Measurements from ENCODE around the gene DEPP1. TPM values are rescaled to one million over a fixed set of nuclear protein-coding genes. Genes with fewer than 3 reads are reported as not detected.

DEPP1 gene
- polyA plus RNA-seq, 1 donor: 33.8 TPM

DNA sequence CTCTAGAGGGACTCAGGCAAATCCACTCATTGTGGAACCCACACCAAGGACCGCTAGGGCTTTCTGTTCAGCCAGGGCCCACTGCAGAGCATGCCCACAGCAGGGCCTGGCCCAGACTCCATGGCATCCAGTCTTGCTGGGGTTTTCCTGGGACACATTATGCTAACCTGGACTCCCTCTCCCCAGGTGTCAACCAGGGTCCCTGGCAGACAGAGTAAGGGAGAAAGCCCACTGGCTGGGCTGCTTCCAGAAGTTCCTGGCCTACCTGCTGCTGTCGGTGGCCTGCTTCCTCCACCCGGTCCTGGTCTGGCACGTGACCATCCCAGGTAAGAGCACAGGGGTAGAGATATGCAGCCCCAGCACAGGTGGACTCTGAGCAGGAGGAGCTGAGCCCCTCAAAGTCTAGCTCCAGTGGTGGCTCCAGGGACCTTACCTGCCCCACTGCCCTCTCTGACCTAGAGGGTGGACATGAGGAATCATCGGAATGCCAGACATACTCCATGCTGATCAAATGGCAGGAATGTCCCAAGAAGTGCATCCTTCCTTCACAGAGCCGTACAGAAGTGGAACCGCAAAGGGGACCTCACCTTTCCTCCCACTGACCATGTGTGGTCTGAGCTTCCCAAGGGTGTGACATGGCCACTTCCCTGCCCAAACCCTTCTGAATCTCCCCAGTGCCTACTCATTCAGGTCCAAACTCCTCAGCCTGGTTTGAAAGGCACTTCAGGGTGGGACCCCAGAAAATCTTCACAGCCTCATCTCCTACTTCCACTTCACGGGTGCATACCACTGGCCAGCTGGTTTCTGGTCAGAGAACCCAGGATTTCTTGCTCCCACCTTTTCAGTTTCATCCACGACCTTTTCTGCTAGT, 44.9 kb downstream of the DEPP1 start:
- no peak for DNase-seq (ENCODE audit: low read depth)

DNA sequence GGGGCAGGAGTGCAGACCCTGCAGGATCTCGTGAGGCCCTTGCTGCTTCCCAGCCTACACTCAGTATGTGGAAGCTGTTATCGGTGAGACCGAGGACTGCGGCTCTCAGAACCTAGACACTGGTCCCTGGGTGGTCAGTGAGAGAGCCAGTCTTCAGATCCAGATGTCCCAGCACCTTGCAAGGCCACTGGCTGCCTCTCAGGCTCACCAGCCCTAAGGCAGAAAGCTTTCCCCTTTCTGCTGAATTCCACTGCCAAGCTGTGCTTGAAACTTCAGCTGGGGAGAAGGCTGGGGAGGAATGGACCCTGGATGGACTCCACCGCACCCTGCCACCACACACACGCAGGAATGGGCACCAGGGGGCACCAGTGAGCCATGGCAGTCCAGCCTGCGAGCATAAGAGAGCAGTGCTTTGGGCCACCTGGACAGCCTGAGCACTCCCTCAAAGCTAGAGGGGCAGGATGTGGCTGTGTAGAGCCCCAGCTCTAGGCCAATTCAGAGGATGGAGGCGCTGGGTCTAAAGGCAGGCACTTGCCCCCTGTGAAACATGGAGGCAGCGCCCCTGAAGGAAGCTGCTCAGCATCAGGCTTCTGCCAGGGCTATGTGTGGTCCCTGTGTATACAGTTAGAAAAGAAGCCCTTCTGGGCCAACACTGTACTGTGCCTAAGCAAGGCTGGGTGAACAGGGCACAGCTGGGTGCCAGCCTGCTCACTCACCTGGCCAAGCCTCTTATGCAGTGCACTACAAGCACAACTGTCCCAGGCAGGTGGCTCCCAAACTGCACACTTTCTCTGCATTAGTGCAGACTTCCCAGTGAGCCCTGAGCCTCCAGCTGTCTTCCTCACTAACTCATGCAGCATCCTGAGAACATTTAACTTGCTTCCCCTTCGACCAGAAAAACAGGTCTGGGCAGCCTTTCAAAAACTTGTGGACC, 45.8 kb downstream of the DEPP1 start:
- no peak for DNase-seq (ENCODE audit: low read depth)

DNA sequence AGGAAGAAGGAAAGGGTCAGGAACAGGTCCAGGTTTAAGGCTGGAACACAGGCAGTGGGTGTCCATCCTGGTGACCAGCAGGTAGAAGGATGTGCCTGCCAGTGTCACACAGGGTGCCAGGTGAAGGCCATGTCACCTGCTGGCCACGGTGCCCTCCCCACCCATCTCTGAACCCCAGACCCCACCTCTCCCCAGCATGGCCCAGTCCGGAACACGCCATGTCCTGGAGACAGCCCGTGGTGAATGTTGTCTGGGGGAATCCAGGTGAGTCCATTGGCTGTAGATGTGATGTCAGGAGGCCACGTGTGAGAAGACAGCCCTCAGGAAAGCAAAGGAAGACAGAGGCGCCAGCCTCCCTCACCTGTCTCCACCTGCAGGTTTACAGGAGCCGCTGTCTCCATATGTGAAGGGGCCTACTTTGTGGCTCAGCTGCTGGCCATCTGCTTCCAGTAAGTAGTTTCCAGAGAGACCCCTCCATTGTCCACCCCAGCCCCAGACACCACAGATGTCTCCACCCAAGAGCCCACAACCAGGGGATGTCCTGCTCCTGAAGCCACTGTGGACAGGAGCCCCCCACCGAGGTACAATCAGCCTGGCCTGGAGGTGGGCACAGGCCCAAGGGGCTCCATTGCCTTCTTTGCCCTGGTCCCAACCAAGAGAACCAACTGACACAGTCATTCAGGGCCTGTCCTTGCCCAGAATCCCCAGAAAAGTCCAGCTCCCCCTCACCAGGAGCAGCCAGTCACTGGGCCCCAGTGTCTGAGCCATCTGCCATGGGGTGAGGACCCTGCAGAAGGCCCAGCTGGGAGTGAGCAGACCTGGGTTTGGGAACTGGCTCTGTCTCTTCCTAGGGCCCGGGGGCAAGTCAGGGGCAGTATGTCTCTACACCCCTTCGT, 46.7 kb downstream of the DEPP1 start:
- no peak for DNase-seq (ENCODE audit: low read depth)

DNA sequence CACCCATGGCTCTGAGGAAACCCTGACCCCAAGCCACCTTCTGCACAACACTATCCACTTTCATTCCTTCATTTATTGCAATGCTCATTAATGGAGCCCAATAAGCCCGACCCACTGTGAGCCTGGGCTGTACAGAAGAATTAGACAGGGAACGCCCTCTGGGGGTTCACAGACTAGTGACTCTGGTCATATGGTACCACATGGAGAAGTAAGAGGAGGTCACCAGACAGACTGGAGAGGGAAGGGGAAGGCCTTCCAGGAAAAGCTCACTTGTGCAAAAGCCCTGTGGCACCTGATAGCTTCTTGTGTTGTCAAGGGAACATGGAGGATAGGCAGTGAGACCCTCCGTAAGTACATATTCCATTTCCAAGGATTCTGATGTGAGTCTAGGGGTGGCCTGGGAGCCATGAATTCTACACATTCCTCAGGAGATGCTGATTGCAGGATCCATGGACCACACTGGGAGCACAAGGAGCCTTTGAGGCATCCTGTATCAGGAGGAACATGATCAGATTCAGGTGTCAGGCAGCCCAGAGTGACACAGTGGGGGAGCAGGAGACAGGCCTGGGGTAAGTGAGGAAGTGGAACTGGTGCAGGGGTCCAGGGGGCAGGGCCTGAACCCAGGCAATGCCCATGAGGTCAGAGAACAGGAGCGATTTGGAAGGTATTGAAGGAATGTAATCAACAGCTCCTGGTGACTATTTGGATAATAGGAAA, 47.5 kb downstream of the DEPP1 start:
- DNase-seq (ENCODE audit: low read depth): no peak

DNA sequence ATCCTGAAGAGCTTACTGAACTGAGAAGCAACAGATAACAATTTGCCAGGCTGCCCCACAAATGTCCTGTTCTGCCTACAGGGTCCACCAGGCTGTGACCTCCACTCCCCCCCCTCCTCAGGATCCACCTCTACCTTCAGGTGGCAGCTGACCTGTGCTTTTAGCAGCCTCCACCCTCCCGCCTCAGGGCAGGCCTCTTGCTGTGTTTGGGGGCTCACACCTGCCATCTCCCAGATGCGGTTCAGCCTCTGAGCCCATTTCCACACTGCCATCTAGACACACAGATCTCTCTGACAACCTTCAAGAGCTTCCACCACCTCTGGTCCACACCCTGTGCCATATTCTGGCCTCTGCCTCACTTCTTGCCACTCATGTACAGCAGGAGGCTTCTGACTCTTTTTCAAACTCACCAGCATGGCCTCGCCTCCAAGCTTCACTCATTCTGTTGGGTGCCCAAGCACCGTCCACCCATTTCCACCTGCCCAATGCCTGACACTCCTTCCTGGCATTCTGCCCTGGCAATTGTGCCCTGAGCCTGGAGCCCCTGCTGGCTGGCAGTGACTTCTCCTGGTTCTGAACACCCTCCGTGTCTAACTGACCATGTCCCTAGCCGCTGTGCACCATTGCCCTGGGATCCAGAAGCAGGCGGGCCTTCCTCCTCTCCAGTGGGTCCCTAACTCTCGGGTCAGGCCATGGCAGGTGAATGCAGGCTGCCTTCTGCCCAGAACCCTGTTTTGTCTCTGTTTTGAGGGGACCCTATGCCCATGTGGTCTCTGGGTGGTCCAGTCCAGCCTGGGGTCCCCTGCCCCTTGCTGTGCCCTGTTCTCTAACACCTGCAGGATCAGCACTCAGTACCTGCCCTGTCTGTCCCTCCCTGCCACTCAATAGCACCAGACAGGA, 49.0 kb downstream of the DEPP1 start:
- no peak for DNase-seq (ENCODE audit: low read depth)

DNA sequence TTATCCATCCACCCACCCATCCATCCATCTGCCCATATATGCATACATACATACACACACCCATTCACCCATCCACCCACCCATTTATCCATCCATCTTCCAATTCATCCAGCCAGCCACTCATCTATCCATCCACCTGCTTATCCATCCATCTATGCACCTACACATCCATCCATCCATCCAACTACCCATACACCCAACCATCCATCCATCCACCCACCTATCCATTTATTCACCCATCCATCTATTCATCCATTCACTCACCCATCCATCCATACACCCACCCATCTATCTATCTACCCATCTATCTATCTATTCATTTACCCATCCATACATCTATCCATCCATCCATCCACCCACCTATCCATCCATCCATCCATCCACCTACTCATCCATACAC, 50.1 kb downstream of the DEPP1 start:
- DNase-seq (ENCODE audit: low read depth): no peak

DNA sequence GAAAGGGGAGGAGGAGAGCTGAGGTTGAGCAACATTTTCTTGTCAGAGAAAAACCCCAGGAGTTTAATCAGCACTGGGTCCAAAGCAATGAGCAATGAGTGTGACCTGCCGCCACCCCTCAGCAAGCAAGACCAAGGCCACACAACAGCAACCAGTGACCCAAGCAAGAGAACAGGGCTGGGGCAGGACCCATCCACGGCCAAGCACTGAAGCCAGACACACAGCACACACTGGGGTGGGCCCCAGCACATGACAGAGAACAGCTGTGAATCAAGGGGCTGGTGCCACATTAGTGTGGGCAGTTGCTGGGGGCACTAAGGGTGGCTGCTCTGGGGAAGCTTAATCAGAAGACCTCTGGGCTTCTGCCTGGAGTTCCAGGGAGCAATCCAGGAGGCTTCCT, 51.3 kb downstream of the DEPP1 start:
- DNase-seq (ENCODE audit: low read depth): no peak

DNA sequence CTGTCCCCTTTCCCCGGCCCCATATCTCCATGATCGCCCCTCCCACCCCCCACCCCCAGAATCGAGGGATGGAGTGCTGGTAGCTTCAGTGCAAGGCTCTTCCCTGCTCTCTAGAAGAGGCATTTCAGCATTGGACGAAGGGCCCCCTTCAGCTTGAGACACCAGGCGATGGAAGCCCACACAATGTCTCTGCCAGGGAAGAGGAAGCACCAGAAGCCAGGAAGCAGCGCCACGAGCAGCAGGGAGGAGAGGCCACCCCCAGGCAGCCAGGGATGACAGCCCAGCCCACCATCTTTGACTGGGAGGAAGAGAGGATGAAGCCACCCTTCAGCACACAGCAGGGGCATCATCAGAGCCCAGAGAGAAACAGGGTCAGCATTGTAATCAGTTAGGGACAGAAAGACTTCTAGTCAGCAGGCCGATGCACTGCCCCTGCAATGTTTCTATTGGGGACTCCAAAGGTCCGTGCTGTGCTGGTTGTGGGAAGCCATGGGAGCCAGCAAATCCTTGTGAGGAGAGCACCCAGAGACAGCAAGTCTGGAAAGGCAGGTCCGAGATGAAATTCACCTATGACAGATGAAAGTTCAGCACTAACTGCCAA, 51.8 kb downstream of the DEPP1 start:
- no peak for DNase-seq (ENCODE audit: low read depth)

Other genes starting within 250 kb of the DEPP1 start
- gene TMEM72, start 67.5 kb downstream of the DEPP1 start, polyA plus RNA-seq (ENCODE audit: insufficient read length): 0.18 TPM
- 78.0 TPM for gene RASSF4, start 19.0 kb downstream of the DEPP1 start, polyA plus RNA-seq (ENCODE audit: insufficient read length)
- 42.4 TPM for gene ZNF22, start 22.1 kb upstream of the DEPP1 start, polyA plus RNA-seq (ENCODE audit: insufficient read length)